DMS79 (cell line): ENCODE data around the gene CPE.

ENCODE experiments used
- DNase-seq: peaks from one replicate; lab custom pipeline; 2025; lab: John Stamatoyannopoulos, UW

CPE gene

GRCh38 chr4:165508372-165509120 is 129.7 kb downstream of the CPE start:
- no peak for DNase-seq

- DNase-seq = no peak
Measured at GRCh38 chr4:165512424-165512823, 133.6 kb downstream of the CPE start.

- DNase-seq = no peak
Measured at GRCh38 chr4:165514739-165515138, 135.9 kb downstream of the CPE start.

- DNase-seq = no peak
Measured at GRCh38 chr4:165515201-165515600, 136.4 kb downstream of the CPE start.

GRCh38 chr4:165516281-165516833 is 137.5 kb downstream of the CPE start:
- peak; percentile 58 for DNase-seq

- no peak for DNase-seq
Measured at GRCh38 chr4:165517216-165517615, 138.4 kb downstream of the CPE start.

- no peak for DNase-seq
Measured at GRCh38 chr4:165518024-165518616, 139.3 kb downstream of the CPE start.

GRCh38 chr4:165518686-165519085 is 139.9 kb downstream of the CPE start:
- no peak for DNase-seq

GRCh38 chr4:165519591-165519990 is 140.8 kb downstream of the CPE start:
- no peak for DNase-seq

GRCh38 chr4:165520086-165520485 is 141.3 kb downstream of the CPE start:
- no peak for DNase-seq

GRCh38 chr4:165522050-165522449 is 143.2 kb downstream of the CPE start:
- no peak for DNase-seq

- no peak for DNase-seq
Measured at GRCh38 chr4:165524532-165525190, 145.9 kb downstream of the CPE start.

GRCh38 chr4:165532976-165533375 is 154.2 kb downstream of the CPE start:
- no peak for DNase-seq

- peak; percentile 2 for DNase-seq
Measured at GRCh38 chr4:165537028-165537648, 158.3 kb downstream of the CPE start.

- DNase-seq = no peak
Measured at GRCh38 chr4:165539801-165540200, 161.0 kb downstream of the CPE start.

GRCh38 chr4:165540206-165540830 is 161.5 kb downstream of the CPE start:
- DNase-seq = no peak

GRCh38 chr4:165541851-165542459 is 163.1 kb downstream of the CPE start:
- no peak for DNase-seq

GRCh38 chr4:165542476-165542875 is 163.7 kb downstream of the CPE start:
- DNase-seq = no peak
